ENCODE measurements around the gene PHF21A. TPM values are rescaled to one million over a fixed set of nuclear protein-coding genes. Genes with fewer than 3 reads are reported as not detected.

Gene PHF21A
- total RNA-seq, 2 donors from 2014 or later = 50.3 to 64.3 TPM

DNA sequence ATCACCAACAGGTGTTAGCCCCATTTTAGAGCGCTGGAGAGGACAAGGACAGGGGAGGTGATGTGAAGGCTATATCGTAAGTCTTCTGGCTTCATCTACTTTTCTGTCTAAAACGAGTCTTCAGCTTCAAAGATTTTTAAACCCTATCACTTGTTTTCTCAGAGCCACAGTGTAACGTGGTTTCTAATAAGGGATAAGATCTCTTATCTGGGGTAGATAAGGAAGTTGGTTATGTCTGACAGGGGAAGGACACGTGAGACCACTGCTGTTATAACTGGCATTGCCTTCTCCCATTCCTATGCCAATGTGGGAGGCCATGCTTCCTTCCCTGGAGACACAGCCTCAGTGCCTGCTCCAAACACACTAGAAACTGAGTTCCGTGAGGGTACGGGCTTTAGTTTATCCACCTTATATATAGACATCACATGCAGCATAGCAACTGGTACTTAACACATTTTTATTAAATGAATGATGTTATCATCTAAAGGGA, 159.5 kb downstream of the PHF21A start:
- no peak for DNase-seq (ENCODE audit: low spot score)
- ATAC-seq = no peak
- Mint-ChIP-seq H3K27ac (no peak overlapping the region), H3K27me3 (no peaks in the 10 kb centered on the region), H3K4me3 (no peak overlapping the region), H3K36me3 (no peaks in the 10 kb centered on the region), H3K9me3 (no peaks in the 10 kb centered on the region), H3K4me1 (ENCODE audit: low read depth in 2 of 2) (peaks cover 0 to 4% of the 10 kb centered on the region in 2 donors)

DNA sequence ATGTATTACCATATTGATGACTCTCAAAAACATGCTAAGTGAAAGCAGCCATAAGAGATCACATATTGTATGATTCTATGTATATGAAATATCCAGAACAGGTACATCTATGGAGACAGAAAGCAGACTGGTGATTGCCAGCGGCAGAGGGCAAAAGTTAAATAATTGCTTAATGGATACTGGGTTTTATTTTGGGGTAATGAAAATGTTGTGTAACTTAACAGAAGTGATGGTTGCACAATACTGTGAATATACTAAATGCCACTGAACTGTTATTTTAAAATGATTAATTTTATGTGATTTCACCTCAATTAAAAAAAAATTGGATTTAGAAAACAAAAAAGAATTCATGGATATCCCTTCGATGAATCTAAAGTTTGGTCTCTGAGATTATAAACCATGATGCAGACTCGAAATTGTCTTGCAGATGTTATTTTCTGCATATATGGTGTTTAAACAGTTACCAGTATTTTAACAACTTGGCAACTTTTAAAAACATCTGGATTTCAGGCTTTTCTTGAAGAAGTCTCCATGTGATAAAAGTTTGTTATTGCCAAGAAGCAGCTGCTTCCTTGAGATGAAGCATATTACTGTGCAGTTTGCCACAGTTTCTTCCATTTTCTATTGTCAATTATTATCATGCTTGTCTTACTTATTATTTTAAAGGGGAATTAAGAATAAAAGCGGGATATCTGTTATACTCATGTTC, 160.7 kb downstream of the PHF21A start:
- Mint-ChIP-seq H3K36me3 (no peaks in the 10 kb centered on the region), H3K27ac (no peak overlapping the region), H3K4me3 (no peak overlapping the region), H3K4me1 (ENCODE audit: low read depth in 2 of 2) (peaks cover 0 to 4% of the 10 kb centered on the region in 2 donors), H3K9me3 (no peaks in the 10 kb centered on the region), H3K27me3 (no peaks in the 10 kb centered on the region)
- DNase-seq (ENCODE audit: low spot score) (no peak), ATAC-seq (no peak)

- no peaks in the 10 kb centered on the region for H3K9me3 Mint-ChIP-seq
- H3K36me3 Mint-ChIP-seq = no peaks in the 10 kb centered on the region
These were observed 161.4 kb downstream of the PHF21A start for GRCh38 chr11:45959851-45960250.

DNA sequence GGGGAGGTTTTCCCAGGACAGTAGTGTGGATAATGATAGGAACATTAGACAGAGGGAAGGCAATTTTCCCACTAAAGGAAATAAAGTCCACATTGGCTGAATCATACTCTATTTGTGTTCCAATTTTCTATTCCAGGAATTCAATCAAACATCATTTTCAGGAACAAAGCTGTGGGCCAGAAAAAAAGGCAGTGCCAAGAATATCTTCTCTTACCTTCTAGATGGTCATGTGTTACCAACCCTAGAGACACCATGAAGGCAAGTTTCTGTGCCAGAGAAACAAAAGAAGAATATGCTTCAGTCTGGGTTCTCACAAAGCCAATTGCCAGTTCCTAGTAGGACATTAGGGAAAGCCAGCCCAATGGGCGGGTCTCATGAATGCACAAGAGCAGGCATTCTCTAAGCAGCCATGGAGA, 171.3 kb downstream of the PHF21A start:
- DNase-seq (ENCODE audit: low spot score) = no peak
- Mint-ChIP-seq H3K4me3 (no peak overlapping the region), H3K27ac (no peak overlapping the region), H3K9me3 (no peaks in the 10 kb centered on the region), H3K36me3 (peaks cover 20% of the 10 kb centered on the region), H3K4me1 (ENCODE audit: low read depth in 2 of 2) (no peaks in the 10 kb centered on the region), H3K27me3 (no peaks in the 10 kb centered on the region)
- ATAC-seq = no peak

More at GRCh38 chr11:45959851-45960250, 161.4 kb downstream of the PHF21A start:
- ATAC-seq (no peak), DNase-seq (ENCODE audit: low spot score) (no peak)
- Mint-ChIP-seq H3K4me1 (ENCODE audit: low read depth in 2 of 2) (peaks cover 0 to 4% of the 10 kb centered on the region in 2 donors), H3K4me3 (no peak overlapping the region), H3K27me3 (no peaks in the 10 kb centered on the region), H3K27ac (no peak overlapping the region)

- ATAC-seq (no peak), DNase-seq (ENCODE audit: low spot score) (no peak)
- peaks cover 27% of the 10 kb centered on the region for H3K36me3 Mint-ChIP-seq
- no peak overlapping the region for H3K27ac Mint-ChIP-seq
- H3K4me3 Mint-ChIP-seq = no peak overlapping the region
- H3K27me3 Mint-ChIP-seq = no peaks in the 10 kb centered on the region
- no peaks in the 10 kb centered on the region for H3K9me3 Mint-ChIP-seq
- H3K4me1 Mint-ChIP-seq (ENCODE audit: low read depth in 2 of 2) = no peaks in the 10 kb centered on the region
These were observed 172.9 kb downstream of the PHF21A start for GRCh38 chr11:45948356-45948755.

DNA sequence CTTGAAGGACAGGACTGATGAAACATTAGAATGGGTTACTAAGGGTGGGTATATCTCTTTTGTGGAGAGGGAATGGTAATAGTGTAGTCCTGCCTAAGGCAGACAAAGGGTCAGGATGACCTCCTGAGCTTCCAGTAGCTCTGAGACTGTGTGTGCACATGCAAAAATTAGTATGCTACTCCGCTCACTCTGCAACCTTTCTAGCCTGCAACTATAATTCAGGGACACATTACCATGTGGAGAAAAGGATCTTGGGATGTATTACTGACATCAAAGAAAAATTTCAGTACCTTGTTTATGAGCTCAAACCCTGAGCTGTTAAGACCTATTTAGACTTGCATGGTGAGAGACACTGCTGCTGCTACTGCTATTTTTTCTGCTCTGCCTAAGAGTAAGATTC, 173.4 kb downstream of the PHF21A start:
- Mint-ChIP-seq H3K36me3 (peaks cover 27% of the 10 kb centered on the region), H3K9me3 (no peaks in the 10 kb centered on the region), H3K27me3 (no peaks in the 10 kb centered on the region), H3K4me3 (no peak overlapping the region), H3K4me1 (ENCODE audit: low read depth in 2 of 2) (no peaks in the 10 kb centered on the region), H3K27ac (no peak overlapping the region)
- DNase-seq (ENCODE audit: low spot score) (no peak), ATAC-seq (no peak)

- peaks cover 27% of the 10 kb centered on the region for H3K36me3 Mint-ChIP-seq
These were observed 175.8 kb downstream of the PHF21A start for GRCh38 chr11:45945397-45945999.

DNA sequence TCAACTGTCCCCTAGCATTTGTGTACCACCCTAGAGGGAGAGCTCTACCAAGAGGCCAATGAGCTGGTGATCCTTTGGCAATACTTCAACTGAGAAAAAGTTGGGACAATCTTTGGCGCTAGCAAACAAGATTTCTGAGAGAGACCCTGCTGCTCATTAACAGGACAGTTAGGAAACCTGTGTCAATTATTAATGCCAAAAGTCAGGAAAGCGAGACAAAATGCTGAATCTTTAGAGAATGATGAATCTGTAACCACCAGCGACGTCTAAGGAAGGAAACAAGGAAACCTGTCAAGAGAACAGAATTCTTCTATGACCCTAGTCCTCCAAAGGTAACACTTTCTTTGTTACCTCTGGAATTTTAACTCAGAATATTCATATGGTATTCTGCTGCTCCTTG, 178.9 kb downstream of the PHF21A start:
- Mint-ChIP-seq H3K27me3 (no peaks in the 10 kb centered on the region), H3K9me3 (no peaks in the 10 kb centered on the region), H3K36me3 (peaks cover 18% of the 10 kb centered on the region), H3K4me1 (ENCODE audit: low read depth in 2 of 2) (peaks cover 0 to 3% of the 10 kb centered on the region in 2 donors), H3K27ac (no peak overlapping the region), H3K4me3 (no peak overlapping the region)
- no peak for DNase-seq (ENCODE audit: low spot score)
- no peak for ATAC-seq

More at GRCh38 chr11:45945397-45945999, 175.8 kb downstream of the PHF21A start:
- ATAC-seq (no peak), DNase-seq (ENCODE audit: low spot score) (no peak)
- no peaks in the 10 kb centered on the region for H3K27me3 Mint-ChIP-seq
- H3K9me3 Mint-ChIP-seq = no peaks in the 10 kb centered on the region
- no peak overlapping the region for H3K4me3 Mint-ChIP-seq
- peaks cover 0 to 3% of the 10 kb centered on the region in 2 donors for H3K4me1 Mint-ChIP-seq (ENCODE audit: low read depth in 2 of 2)
- peak overlapping the region in 1 of 2 donors; percentile 19 for H3K27ac Mint-ChIP-seq

DNA sequence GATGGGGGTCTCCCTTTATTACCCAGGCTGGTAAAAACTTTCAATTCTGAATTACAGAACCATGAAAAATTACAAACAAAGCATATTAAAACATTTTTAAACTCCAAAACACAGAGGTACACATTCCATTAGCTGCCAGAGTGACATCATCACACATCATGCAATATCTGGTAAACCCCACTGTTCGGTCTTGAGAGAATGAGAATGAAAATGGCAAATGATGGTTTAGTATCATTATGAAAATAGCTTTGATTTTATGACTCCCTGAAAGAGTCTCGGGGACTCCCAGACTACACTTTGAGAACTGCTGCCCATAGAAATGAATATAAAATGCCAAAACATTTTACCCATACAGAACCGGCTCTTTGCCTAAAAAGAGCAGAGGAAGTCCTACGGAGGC, 180.0 kb downstream of the PHF21A start:
- no peak overlapping the region for H3K27ac Mint-ChIP-seq
- peaks cover 18% of the 10 kb centered on the region for H3K36me3 Mint-ChIP-seq
- peaks cover 0 to 3% of the 10 kb centered on the region in 2 donors for H3K4me1 Mint-ChIP-seq (ENCODE audit: low read depth in 2 of 2)

GRCh38 chr11:45939836-45940235, 181.4 kb downstream of the PHF21A start:
- H3K27ac Mint-ChIP-seq = no peak overlapping the region

More for the DNA sequence above, 180.0 kb downstream of the PHF21A start:
- Mint-ChIP-seq H3K4me3 (no peak overlapping the region), H3K9me3 (no peaks in the 10 kb centered on the region), H3K27me3 (no peaks in the 10 kb centered on the region)
- ATAC-seq (no peak), DNase-seq (ENCODE audit: low spot score) (no peak)

GRCh38 chr11:45937916-45938315, 183.3 kb downstream of the PHF21A start:
- DNase-seq (ENCODE audit: low spot score) (no peak), ATAC-seq (no peak)
- no peaks in the 10 kb centered on the region for H3K27me3 Mint-ChIP-seq
- no peaks in the 10 kb centered on the region for H3K9me3 Mint-ChIP-seq
- no peak overlapping the region for H3K4me3 Mint-ChIP-seq
- no peaks in the 10 kb centered on the region for H3K36me3 Mint-ChIP-seq
- no peak overlapping the region for H3K27ac Mint-ChIP-seq
- H3K4me1 Mint-ChIP-seq (ENCODE audit: low read depth in 2 of 2) = peaks cover 0 to 3% of the 10 kb centered on the region in 2 donors

More at GRCh38 chr11:45939836-45940235, 181.4 kb downstream of the PHF21A start:
- peaks cover 6% of the 10 kb centered on the region for H3K36me3 Mint-ChIP-seq
- no peak for ATAC-seq
- peaks cover 0 to 3% of the 10 kb centered on the region in 2 donors for H3K4me1 Mint-ChIP-seq (ENCODE audit: low read depth in 2 of 2)
- DNase-seq (ENCODE audit: low spot score) = no peak
- H3K9me3 Mint-ChIP-seq = no peaks in the 10 kb centered on the region
- H3K27me3 Mint-ChIP-seq = no peaks in the 10 kb centered on the region
- no peak overlapping the region for H3K4me3 Mint-ChIP-seq

GRCh38 chr11:45936511-45937054, 184.7 kb downstream of the PHF21A start:
- no peaks in the 10 kb centered on the region for H3K27me3 Mint-ChIP-seq
- no peak overlapping the region for H3K27ac Mint-ChIP-seq
- H3K4me3 Mint-ChIP-seq = no peak overlapping the region
- no peaks in the 10 kb centered on the region for H3K9me3 Mint-ChIP-seq
- ATAC-seq (no peak), DNase-seq (ENCODE audit: low spot score) (no peak)
- H3K36me3 Mint-ChIP-seq = no peaks in the 10 kb centered on the region
- peaks cover under 1% of the 10 kb centered on the region in 2 donors for H3K4me1 Mint-ChIP-seq (ENCODE audit: low read depth in 2 of 2)

DNA sequence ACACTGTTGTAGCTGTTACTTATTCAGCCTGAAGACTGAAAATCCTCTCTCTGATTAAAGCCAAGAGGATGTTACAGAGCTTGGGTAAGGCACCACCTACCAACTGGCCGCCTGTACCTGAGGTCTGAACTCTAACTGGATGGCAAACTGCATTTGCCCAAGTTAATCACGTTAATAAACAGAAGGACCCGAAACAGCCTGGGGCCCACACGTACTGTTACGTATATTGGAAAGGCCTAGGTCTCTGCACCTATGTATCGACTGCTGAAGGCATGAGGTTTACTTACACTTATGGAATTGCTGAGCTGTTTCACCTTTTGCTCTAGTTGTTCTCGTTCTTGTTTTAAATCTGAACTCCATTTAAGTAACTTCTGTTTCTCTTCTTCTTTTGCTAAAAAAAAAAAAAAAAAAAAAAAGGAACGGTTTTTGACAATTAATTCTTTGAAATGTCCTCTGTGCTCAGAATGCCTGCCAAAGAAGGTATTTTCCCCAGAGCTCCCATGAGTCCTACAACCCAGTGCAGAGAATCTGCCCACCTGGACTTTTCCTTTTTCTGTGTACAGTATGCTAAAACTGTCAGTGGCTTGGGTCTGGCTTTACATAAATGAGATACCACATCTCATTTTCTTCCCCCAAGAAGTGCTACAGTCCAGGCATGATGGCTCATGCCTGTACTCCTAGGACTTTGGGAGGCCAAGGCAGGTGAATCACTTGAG, 185.7 kb downstream of the PHF21A start:
- Mint-ChIP-seq H3K4me3 (no peak overlapping the region), H3K36me3 (no peaks in the 10 kb centered on the region), H3K9me3 (no peaks in the 10 kb centered on the region), H3K4me1 (ENCODE audit: low read depth in 2 of 2) (peaks cover 5 to 8% of the 10 kb centered on the region in 2 donors), H3K27ac (no peak overlapping the region), H3K27me3 (no peaks in the 10 kb centered on the region)
- ATAC-seq = no peak
- no peak for DNase-seq (ENCODE audit: low spot score)
